HFFc6 (cell line): ENCODE results near the gene SIRPG. TPM values are rescaled to one million over a fixed set of nuclear protein-coding genes. Genes with fewer than 3 reads are reported as not detected.
"Not testable (repeated sequence)": the region's sequence is repeated elsewhere in the genome, so short reads cannot be mapped to it uniquely, and the experiment has no call there.

ENCODE experiments used
- DNase-seq: peaks from one replicate; pipeline ENCODE4 v3.0.0-alpha.2; 2018
- H3K27ac Mint-ChIP-seq: 2 replicates; pipeline ENCODE4 v1.8.0; 2020; ENCODE audit warnings: mild to moderate bottlenecking, mixed read lengths
- H3K27me3 Mint-ChIP-seq: 2 replicates; pipeline ENCODE4 v1.8.0; 2021; ENCODE audit warnings: mild to moderate bottlenecking, moderate library complexity, mixed read lengths; ENCODE audit not compliant: insufficient read depth
- H3K36me3 Mint-ChIP-seq: 2 replicates; pipeline ENCODE4 v1.8.0; 2021; ENCODE audit warnings: low read depth, mixed read lengths
- H3K4me1 Mint-ChIP-seq: 2 replicates; pipeline ENCODE4 v1.8.0; 2020; ENCODE audit warnings: low read depth, mixed read lengths
- H3K4me3 Mint-ChIP-seq: 2 replicates; pipeline ENCODE4 v1.8.0; 2020; ENCODE audit warnings: mild to moderate bottlenecking, moderate library complexity, mixed read lengths
- H3K9me3 Mint-ChIP-seq: 2 replicates; pipeline ENCODE4 v1.8.0; 2020; ENCODE audit warnings: mild to moderate bottlenecking, mixed read lengths
- total RNA-seq, 6 experiments: library from RNA; stranded (reverse); fragmentation: NEBNext Ultra II Directional; extraction: Animal tissue kit (Norgen Biotek cat#: 25700); gene quantifications; 2 replicates in 1 of 6; 3 replicates in 5 of 6; pipeline ENCODE4 v1.2.3, GENCODE V29; 2021
- TF ChIP-seq, protein P1 (sequence below): fragments of 200-600 bp; sonication (generic); IDR thresholded peaks from 2 replicates; pipeline ENCODE4 v1.5.0; 2021; ENCODE audit warnings: antibody characterized with exemption, mild to moderate bottlenecking

The SIRPG gene
- total RNA-seq, 6 experiments from 2014 or later, result not detected

DNA sequence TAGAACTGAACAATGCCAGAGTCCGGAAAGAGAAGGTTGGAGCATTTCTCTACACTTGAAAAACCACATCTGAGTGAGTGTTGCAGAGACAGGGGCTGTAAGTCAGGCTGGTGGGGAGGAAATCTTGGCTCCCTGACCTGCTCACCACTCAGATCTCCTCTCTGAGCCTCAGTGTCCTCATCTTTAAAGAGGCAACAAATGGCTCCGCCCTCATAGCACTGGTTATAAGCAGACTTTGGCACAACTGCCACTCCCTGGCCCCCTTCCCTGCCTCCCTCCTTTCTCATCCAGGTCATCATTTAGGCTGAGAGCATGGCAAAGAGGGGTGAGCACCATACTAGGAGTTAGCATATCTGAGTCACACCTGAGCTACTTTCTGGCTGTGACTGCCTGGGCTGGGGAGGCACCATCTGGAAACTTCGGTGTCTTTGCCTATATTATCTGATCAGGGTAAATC lies 10.6 kb downstream of the SIRPG start:
- H3K36me3 Mint-ChIP-seq, result no peaks in the 10 kb centered on the region
- DNase-seq, result no peak
- peaks cover 16% of the 10 kb centered on the region for H3K27me3 Mint-ChIP-seq
- no peaks in the 10 kb centered on the region for H3K4me1 Mint-ChIP-seq
- H3K4me3 Mint-ChIP-seq, result no peak overlapping the region
- no peaks in the 10 kb centered on the region for H3K9me3 Mint-ChIP-seq
- TF ChIP-seq, protein P1, sequence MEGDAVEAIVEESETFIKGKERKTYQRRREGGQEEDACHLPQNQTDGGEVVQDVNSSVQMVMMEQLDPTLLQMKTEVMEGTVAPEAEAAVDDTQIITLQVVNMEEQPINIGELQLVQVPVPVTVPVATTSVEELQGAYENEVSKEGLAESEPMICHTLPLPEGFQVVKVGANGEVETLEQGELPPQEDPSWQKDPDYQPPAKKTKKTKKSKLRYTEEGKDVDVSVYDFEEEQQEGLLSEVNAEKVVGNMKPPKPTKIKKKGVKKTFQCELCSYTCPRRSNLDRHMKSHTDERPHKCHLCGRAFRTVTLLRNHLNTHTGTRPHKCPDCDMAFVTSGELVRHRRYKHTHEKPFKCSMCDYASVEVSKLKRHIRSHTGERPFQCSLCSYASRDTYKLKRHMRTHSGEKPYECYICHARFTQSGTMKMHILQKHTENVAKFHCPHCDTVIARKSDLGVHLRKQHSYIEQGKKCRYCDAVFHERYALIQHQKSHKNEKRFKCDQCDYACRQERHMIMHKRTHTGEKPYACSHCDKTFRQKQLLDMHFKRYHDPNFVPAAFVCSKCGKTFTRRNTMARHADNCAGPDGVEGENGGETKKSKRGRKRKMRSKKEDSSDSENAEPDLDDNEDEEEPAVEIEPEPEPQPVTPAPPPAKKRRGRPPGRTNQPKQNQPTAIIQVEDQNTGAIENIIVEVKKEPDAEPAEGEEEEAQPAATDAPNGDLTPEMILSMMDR, result no peak
- H3K27ac Mint-ChIP-seq, result no peak overlapping the region

GRCh38 chr20:1644101-1644962 lies 13.2 kb downstream of the SIRPG start:
- Mint-ChIP-seq H3K4me3 (no peak overlapping the region), H3K27ac (no peak overlapping the region), H3K9me3 (no peaks in the 10 kb centered on the region; the same call in 1 of the 2 replicates), H3K4me1 (no peaks in the 10 kb centered on the region), H3K27me3 (peaks cover 14% of the 10 kb centered on the region), H3K36me3 (no peaks in the 10 kb centered on the region)
- DNase-seq, result no peak
- TF ChIP-seq, protein P1, result no peak

DNA sequence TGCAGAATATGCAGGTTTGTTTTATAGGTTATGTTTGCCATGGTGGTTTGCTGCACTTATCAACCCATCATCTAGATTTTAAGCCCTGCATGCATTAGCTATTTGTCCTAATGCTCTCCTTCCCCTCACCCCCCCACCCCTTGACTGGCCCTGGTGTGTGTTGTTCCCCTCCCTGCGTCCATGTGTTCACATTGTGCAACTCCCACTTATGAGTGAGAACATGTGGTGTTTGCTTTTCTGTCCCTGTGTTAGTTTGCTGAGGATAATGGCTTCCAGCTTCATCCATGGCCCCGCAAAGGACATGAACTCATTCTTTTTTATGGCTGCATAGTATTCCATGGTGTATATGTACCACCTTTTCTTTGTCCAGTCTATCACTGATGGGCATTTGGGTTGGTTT lies 18.9 kb downstream of the SIRPG start:
- H3K27me3 Mint-ChIP-seq, result peaks cover 27% of the 10 kb centered on the region
- H3K4me3 Mint-ChIP-seq, H3K27ac Mint-ChIP-seq, DNase-seq, H3K9me3 Mint-ChIP-seq, H3K4me1 Mint-ChIP-seq, H3K36me3 Mint-ChIP-seq: not testable (repeated sequence)

- Mint-ChIP-seq H3K27me3 (peaks cover 28% of the 10 kb centered on the region), H3K27ac (no peak overlapping the region), H3K4me1 (no peaks in the 10 kb centered on the region), H3K9me3 (no peaks in the 10 kb centered on the region; the same call in 1 of the 2 replicates), H3K36me3 (no peaks in the 10 kb centered on the region), H3K4me3 (no peak overlapping the region)
- TF ChIP-seq, protein P1, result no peak
- DNase-seq, result no peak
These were observed 19.8 kb downstream of the SIRPG start for GRCh38 chr20:1637755-1638154.

DNA sequence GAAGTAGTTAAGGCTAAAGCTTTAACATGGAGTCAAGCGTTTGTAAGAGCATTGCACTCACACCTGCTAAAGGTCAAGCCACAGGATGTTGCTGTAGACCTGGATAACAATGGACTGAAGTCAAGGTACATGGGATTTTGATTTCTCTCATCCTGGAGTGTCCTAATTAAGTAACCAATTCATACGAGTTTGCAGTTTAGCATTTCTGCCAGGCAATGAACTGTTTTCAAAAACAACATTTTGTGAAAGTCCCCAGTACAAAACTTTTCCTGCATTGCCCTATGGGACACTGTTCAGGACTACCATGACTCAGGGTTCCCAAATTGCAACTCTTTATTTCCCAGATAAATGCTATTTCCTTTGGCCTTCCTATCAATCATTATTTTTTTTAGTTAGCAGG lies 20.4 kb downstream of the SIRPG start:
- peaks cover 29% of the 10 kb centered on the region for H3K27me3 Mint-ChIP-seq
- H3K27ac Mint-ChIP-seq, result no peak overlapping the region

DNA sequence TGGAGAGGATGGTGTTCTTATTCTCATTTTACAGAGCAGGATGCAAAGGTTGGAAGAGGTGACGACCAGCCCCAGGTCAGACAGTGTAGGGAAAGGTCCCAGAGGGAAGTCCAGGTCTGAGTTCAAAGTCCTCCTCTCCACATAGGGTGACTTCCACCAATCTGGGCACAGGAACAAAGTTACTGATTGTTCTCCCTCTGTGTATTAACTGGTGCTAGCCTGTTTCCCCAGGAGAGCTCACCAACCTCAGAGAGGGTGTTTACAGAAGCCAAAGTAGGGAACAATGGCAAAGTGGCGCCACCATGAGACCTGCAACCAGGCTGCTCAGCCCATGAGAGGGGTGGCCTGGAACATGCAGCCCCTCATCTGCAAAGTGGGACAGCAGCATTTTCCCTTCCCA lies 21.0 kb downstream of the SIRPG start:
- TF ChIP-seq, protein P1, result no peak
- Mint-ChIP-seq H3K27me3 (peaks cover 35% of the 10 kb centered on the region), H3K27ac (no peak overlapping the region), H3K4me3 (no peak overlapping the region), H3K4me1 (peaks cover 2% of the 10 kb centered on the region; the same call in 1 of the 2 replicates), H3K36me3 (no peaks in the 10 kb centered on the region), H3K9me3 (no peaks in the 10 kb centered on the region; the same call in 1 of the 2 replicates)
- no peak for DNase-seq

More for the DNA sequence above, 20.4 kb downstream of the SIRPG start:
- Mint-ChIP-seq H3K4me1 (no peaks in the 10 kb centered on the region), H3K36me3 (no peaks in the 10 kb centered on the region), H3K4me3 (no peak overlapping the region), H3K9me3 (no peaks in the 10 kb centered on the region; the same call in 1 of the 2 replicates)
- TF ChIP-seq, protein P1, result no peak
- no peak for DNase-seq
